ENCODE data around the gene MARCHF9.

Gene MARCHF9

DNA sequence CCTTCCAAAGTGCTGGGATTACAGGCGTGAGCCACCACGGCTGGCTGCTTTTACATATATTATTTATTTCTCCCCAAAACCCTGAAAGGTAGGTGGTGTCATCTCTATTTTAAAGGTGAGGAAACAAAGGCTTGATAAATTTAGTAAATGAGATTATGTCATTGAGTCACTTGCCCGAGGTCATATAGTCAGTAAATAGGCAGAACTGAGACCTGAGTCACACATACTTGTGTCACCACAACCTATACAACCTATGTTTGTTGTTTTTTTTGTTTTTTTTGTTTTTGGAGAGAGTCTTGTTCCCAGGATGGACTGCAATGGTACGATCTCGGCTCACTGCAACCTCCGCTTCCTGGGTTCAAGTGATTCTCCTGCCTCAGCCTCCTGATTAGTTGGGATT, 40.5 kb downstream of the MARCHF9 start:
- DNase-seq (ENCODE audit: low read depth): no peak
- no peak overlapping the region for H3K4me3 ChIP-seq (ENCODE audit: low read depth, low read length)
- TF ChIP-seq, protein P1, sequence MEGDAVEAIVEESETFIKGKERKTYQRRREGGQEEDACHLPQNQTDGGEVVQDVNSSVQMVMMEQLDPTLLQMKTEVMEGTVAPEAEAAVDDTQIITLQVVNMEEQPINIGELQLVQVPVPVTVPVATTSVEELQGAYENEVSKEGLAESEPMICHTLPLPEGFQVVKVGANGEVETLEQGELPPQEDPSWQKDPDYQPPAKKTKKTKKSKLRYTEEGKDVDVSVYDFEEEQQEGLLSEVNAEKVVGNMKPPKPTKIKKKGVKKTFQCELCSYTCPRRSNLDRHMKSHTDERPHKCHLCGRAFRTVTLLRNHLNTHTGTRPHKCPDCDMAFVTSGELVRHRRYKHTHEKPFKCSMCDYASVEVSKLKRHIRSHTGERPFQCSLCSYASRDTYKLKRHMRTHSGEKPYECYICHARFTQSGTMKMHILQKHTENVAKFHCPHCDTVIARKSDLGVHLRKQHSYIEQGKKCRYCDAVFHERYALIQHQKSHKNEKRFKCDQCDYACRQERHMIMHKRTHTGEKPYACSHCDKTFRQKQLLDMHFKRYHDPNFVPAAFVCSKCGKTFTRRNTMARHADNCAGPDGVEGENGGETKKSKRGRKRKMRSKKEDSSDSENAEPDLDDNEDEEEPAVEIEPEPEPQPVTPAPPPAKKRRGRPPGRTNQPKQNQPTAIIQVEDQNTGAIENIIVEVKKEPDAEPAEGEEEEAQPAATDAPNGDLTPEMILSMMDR (IDR thresholded peaks at IDR 0.05; ENCODE audit: control insufficient read depth, extremely low read depth, insufficient read depth): no peak

DNA sequence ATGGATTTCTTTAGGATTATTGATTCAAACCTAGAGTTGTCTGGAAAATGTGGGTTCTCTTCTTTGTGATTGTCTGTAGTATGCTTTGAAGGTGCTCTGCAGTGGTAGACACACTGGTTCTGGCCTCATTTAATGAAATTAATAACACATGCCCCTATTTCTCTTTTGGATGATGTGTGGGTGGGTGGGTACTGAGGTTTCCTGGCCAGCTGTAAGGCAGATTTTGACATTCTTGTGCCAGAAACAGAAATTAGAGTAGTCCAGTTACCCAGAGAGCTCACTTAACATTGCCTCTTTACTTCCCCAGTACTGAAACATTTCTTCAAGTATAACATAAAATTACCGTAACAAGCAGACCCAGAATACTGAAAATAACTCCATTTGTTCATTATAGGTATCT, 42.1 kb downstream of the MARCHF9 start:
- TF ChIP-seq, protein P1 (IDR thresholded peaks at IDR 0.05; ENCODE audit: control insufficient read depth, extremely low read depth, insufficient read depth): no peak
- no peak for DNase-seq (ENCODE audit: low read depth)
- H3K4me3 ChIP-seq (ENCODE audit: low read depth, low read length): no peak overlapping the region

DNA sequence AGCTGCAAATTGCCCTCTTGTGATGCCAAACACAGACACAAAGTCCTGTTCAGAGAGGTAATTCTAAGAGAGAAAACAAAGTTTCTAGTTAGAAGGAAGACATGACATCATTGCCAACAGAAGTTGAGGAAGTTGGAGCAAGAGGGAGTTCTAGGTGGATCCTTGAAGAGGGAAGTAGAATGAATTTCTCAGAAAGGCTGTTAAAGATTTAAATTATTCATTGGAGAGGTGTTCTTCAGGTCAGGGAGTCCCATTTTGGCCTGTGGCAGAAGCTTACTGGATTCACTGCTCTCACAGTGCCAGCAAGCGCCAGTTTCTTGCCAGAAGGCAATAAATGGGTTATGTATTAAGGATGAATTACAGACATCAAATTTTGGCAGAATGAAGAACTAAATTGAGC, 43.0 kb downstream of the MARCHF9 start:
- DNase-seq (ENCODE audit: low read depth): no peak
- TF ChIP-seq, protein P1 (IDR thresholded peaks at IDR 0.05; ENCODE audit: control insufficient read depth, extremely low read depth, insufficient read depth): no peak
- no peak overlapping the region for H3K4me3 ChIP-seq (ENCODE audit: low read depth, low read length)

DNA sequence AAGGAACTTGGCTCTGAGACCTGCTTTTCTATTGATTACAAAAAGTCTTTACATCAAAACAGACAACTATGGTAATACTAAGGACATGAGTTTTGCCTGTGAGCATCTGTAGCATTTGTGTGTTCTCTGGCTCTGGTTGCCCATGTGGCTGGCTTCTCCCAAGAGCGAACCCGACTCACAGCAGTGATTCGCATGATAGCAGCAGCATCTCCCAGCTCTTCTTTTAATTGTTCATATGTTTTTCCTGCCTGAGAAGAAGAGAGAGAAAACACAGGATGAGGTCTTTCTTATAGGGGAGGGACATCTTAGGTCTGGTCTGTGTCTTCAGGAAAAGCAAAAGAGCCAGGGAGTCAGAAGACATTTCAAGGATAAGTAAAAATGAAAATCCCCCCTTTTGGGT, 46.1 kb downstream of the MARCHF9 start:
- H3K4me3 ChIP-seq (ENCODE audit: low read depth, low read length): no peak overlapping the region
- TF ChIP-seq, protein P1 (IDR thresholded peaks at IDR 0.05; ENCODE audit: control insufficient read depth, extremely low read depth, insufficient read depth): no peak
- no peak for DNase-seq (ENCODE audit: low read depth)

DNA sequence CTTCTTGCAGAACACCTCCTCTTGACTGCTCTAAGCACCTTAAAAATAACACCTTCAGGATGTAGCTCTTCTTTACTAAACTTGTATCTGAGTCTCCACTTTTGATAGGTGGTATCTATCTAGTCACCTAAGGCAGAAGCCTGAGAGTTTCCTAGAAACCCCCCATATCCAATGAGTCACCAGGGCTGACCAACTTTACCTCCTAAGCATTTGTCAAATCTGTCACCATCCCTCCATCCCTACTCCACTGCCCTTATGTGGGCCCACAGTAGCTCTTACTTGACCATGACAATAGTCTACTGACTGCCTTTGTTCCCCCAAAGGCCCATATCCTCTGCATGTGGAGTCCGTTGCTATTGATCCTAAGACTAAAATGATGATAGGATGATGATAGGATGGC, 47.7 kb downstream of the MARCHF9 start:
- TF ChIP-seq, protein P1 (IDR thresholded peaks at IDR 0.05; ENCODE audit: control insufficient read depth, extremely low read depth, insufficient read depth): no peak
- H3K4me3 ChIP-seq (ENCODE audit: low read depth, low read length): no peak overlapping the region
- DNase-seq (ENCODE audit: low read depth): no peak

DNA sequence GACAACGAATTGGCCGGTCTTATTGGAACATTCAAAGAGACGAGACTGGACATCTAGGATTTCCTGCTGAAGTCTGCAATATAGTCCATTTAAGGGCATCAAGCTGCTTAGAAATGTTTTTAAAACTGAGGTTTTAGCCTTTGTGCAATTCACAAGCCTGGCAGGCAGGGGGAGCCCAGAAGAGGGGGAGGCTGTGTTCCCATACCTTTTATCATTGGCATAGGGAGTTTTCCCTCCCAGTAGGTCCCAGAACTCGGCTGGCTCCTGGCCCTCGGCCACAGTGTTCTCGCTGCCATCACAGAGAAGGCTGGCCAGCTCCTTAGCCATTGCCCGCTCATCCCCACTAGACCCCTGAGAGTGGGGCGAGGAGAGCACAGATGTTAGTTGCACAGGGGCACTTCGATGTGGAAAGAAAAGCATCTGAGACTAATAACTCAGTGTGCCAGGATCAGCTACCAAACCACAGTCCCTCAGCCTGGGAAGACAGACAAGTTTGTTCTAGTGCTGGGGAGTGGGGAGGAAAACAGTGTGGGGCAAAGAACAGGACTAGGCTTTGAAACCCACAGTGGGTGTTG, 48.5 kb downstream of the MARCHF9 start:
- TF ChIP-seq, protein P1 (IDR thresholded peaks at IDR 0.05; ENCODE audit: control insufficient read depth, extremely low read depth, insufficient read depth): peak; percentile 79
- DNase-seq (ENCODE audit: low read depth): no peak

DNA sequence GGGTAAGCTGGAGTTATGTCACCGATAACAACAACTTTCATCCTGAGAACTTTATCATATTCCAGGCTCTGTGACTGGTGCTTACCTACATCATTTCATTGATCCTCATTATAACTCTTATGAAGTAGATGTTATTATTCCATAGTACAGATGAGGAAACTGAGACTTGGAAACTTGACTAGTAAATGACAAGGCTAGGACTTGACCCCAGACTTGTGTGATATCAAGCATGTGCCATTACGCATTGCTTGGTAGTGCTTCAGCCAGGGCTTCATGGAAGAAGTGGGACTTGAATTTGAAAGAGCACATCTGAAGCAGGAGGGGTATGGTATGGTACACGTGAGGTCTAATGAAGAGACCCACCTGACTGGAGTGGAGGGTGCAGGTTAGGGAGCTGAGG, 51.8 kb downstream of the MARCHF9 start:
- no peak for DNase-seq (ENCODE audit: low read depth)
- H3K4me3 ChIP-seq (ENCODE audit: low read depth, low read length): no peak overlapping the region
- TF ChIP-seq, protein P1 (IDR thresholded peaks at IDR 0.05; ENCODE audit: control insufficient read depth, extremely low read depth, insufficient read depth): no peak

More for the DNA sequence above, 48.5 kb downstream of the MARCHF9 start:
- no peak overlapping the region for H3K4me3 ChIP-seq (ENCODE audit: low read depth, low read length)

Data from LNCaP clone FGC (cell line).